ENCODE measurements around the gene ANXA7.
"Not testable (repeated sequence)": the region's sequence is repeated elsewhere in the genome, so short reads cannot be mapped to it uniquely, and the experiment has no call there.

ANXA7 gene

DNA sequence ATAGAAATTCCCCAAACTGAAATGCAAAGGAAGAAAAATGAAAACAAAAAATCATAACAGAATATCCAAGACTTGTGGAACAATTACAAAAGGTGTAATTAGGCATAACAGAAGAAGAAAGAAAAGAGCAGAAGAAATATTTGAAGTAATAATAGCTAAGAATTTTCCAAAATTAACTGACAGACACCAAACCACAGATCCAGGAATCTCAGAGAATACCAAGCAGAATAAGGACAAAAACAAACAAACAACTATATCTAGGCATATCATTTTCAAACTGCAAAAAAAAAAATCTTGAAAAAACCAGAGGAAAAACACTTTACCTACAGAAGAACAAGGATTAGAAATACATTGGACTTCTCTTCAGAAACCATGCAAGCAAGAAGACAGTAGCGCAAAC is 80.7 kb downstream of the ANXA7 start:
- DNase-seq = no peak

DNA sequence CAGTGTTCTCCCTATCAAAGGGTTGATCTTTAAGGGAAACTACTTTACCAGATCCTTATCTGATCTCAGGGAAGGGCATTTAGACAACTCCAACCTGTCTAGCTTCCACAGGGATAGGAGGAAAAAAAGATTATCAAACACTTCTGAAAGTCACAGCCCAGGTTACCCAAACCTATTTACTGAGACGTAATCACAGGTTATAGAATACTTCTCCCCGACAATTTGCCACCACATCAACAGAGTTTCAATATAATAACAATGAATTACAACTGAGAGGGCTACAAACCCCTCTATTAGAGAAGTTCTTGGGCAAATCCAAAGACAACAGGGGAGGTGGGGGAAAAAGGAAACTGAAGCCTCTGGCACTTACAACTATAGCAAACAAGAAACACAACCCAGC is 81.5 kb downstream of the ANXA7 start:
- no peak for DNase-seq

DNA sequence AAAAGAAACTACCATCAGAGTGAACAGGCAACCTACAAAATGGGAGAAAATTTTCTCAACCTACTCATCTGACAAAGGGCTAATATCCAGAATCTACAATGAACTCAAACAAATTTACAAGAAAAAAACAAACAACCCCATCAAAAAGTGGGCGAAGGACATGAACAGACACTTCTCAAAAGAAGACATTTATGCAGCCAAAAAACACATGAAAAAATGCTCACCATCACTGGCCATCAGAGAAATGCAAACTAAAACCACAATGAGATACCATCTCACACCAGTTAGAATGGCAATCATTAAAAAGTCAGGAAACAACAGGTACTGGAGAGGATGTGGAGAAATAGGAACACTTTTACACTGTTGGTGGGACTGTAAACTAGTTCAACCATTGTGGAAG is 85.3 kb downstream of the ANXA7 start:
- DNase-seq = not testable (repeated sequence)

DNA sequence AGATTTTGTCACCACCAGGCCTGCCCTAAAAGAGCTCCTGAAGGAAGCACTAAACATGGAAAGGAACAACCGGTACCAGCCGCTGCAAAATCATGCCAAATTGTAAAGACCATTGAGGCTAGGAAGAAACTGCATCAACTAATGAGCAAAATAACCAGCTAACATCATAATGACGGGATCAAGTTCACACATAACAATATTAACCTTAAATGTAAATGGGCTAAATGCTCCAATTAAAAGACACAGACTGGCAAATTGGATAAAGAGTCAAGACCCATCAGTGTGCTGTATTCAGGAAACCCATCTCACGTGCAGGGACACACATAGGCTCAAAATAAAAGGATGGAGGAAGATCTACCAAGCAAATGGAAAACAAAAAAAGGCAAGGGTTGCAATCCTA is 88.6 kb downstream of the ANXA7 start:
- DNase-seq = not testable (repeated sequence)

Measured in DMS53 (cell line).